Measurements from ENCODE around the gene PRF1.
"Not testable (repeated sequence)": the region's sequence is repeated elsewhere in the genome, so short reads cannot be mapped to it uniquely, and the experiment has no call there.

DNA sequence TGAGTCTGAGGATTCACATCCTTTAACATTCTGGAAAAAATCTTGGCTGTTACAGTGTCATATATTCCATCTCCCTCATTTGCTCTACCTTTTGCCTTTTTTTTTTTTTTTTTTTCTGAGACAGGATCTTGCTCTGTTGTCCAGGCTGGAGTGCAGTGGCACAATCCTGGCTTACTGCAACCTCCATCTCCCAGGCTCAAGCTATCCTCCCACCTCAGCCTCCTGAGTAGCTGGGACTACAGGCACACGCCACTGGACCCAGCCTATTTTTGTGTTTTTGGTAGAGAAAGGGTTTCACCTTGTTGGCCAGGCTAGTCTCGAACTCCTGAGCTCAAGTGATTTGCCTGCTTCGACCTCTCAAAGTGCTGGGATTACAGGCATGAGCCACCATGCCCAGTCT is 11.8 kb upstream of the PRF1 start:
- TF ChIP-seq, protein P1, sequence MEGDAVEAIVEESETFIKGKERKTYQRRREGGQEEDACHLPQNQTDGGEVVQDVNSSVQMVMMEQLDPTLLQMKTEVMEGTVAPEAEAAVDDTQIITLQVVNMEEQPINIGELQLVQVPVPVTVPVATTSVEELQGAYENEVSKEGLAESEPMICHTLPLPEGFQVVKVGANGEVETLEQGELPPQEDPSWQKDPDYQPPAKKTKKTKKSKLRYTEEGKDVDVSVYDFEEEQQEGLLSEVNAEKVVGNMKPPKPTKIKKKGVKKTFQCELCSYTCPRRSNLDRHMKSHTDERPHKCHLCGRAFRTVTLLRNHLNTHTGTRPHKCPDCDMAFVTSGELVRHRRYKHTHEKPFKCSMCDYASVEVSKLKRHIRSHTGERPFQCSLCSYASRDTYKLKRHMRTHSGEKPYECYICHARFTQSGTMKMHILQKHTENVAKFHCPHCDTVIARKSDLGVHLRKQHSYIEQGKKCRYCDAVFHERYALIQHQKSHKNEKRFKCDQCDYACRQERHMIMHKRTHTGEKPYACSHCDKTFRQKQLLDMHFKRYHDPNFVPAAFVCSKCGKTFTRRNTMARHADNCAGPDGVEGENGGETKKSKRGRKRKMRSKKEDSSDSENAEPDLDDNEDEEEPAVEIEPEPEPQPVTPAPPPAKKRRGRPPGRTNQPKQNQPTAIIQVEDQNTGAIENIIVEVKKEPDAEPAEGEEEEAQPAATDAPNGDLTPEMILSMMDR (IDR thresholded peaks at IDR 0.05): not testable (repeated sequence)
- not testable (repeated sequence) for TF ChIP-seq POLR2A (IDR thresholded peaks at IDR 0.05)
